ENCODE results near the gene PMEL.
"Not testable (repeated sequence)": the region's sequence is repeated elsewhere in the genome, so short reads cannot be mapped to it uniquely, and the experiment has no call there.

Gene PMEL

DNA sequence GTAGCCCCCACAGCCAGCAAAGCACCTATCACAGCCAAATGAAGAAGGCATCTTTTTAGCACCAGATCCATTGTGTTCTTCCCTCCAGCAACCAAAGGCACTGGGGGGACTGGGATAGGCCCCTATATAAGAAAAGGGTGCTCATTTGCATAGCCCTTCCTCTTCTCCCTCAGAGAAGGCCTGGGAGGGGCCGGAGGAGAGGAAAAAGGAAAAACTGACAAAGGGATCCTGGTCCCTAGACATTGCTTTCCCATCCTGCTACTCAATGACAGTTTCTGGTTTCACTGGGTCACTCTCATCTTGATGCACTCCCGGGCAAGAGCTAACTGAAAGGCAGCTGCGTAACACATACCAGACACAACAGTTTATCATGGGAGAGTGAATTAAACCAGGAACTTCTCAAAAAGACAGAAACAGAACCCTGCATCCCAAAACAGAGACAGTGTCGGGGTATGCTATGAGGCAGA lies at the start of gene PMEL:
Gene PMEL, minus strand, starts transcription at position 102 of the 467 bp plus-strand sequence. Its CDS starts 31 bp downstream, at position 71.
- DNase-seq (ENCODE audit: low read depth): no peak

DNA sequence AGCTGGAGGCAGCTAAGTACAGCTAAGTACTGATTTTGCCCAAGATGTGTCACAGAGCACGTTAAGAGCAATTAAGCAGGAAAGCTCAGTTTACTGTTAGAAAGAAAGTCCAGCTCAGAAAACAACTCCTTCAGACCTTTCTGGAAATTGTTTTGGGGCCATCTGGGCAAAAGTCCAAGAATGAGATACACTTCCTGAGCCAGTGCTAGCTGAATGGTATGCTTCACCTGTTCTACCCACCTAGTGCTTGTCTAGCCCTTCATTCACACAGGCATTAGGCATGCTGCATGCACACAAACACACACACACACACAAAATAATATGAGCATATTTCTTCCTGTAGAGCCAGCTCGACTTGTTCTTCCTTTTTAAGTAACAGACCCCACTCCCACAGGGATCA lies 48.4 kb upstream of the PMEL start:
- no peak for DNase-seq (ENCODE audit: low read depth)

DNA sequence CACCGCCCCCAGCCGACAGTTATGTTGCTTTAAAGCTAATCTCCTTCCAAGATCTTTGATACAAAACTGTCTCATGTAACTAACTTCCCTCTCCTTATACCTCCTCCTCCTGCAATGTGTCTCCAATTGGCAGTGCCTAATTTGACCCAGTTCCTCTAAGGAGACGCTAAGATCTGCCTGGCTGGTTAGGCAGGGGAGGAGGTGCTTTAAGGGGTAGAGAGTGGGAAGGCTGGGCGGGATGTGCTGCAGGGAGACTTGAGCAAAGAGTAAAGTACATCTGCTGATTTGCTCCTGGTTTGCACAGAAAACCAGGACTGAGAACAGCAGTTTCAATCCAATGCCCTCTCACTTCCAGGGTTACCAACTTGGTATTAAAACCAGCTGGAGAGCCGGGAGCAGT lies 47.6 kb upstream of the PMEL start:
- DNase-seq (ENCODE audit: low read depth): no peak

DNA sequence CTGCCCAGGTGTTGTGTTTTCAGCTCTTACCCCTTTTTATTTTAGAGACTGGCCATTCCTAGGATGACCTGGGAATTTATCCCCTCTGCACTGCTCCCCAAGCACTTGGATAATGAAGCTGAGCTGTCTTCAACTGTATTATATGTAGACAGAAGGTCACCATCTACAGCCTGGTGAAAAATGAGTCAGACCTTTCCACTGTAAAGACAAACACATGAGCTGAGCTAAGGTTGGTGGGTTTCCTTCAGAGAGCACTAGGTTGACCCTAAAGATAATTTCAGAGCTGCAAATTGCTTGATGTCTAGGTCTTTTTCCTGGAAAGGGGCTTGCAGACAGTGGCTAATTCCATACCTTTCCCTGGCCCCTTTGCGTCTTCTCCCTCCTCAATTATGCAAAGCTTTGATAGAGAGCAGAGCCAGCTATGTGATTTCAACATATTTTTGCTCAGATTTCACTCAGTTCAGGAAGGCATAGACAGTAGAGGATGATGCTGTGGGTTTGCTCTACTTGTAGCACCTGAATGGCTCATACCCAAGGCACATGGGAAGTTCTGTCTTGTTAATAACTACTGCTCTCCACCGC lies 45.8 kb upstream of the PMEL start:
- no peak for DNase-seq (ENCODE audit: low read depth)

DNA sequence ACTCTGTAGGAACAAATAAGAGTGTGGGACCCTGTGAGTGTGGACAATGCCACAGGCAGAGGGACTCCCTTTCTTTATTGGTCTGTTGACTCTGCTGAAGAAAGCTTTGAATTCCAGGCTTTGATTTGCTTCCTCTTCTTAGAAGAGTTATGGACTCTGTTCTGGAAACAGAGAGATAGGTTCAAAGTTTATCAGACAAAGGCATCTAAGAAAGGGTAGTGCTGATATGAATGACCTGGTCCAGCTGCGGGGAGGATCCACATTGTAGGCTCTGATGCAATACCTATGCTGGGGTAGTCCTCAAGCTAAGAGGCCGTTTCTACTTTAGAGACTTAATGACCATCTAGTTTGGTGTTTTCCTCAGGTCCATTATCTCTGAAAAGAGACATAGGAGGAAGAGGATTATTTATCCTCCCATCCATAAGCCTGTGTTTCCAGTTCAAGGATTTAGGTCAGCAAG lies 44.3 kb upstream of the PMEL start:
- no peak for DNase-seq (ENCODE audit: low read depth)

DNA sequence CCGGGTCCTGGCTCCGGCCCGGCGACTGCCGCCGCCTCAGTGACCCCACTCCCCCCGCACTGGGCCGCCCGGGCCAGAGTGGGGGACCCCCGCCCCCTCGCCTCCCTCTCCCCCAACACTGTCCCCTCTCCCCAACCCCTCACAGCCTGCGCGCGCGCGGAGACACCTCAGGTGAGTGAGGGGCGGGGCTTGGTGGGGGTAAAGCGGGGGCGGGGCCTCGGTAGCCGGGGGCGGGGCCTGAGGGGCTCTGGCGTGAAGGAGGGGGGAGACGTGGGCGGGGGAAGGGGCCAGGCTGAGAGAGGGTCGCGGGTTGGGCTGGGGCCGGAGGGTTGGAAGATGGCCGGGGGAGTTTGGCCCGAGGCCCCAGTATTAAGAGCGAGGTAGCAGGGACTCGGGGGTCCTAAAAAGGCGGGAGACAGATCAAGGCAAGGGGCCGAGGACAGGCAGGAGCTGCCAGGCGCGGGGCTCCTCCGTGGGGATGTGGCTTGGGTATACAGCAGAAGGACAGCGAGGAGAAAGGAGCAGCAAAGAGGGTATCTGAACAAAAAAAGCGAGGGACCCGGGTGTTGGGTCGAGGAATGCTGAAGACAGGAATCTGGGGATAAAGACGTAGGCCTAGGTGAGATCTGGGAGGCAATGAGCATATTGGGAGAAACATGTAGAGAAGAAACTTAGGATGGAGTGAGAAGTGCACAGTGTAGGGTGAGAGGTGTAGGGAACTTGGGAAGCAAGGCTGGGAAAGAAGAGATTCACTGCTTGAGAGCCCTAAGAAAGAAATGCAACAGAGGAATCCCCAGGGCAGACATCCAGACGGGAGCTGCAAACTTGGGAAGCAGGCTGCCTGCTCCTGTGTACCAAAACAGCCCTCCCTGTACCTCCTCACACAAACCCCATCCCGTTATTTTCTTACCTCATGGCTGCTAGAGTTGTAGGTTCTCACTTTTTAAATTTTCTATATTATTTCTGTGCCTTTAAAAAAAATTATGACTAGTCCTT lies 42.0 kb upstream of the PMEL start:
- peak; percentile 20 for DNase-seq (ENCODE audit: low read depth)

DNA sequence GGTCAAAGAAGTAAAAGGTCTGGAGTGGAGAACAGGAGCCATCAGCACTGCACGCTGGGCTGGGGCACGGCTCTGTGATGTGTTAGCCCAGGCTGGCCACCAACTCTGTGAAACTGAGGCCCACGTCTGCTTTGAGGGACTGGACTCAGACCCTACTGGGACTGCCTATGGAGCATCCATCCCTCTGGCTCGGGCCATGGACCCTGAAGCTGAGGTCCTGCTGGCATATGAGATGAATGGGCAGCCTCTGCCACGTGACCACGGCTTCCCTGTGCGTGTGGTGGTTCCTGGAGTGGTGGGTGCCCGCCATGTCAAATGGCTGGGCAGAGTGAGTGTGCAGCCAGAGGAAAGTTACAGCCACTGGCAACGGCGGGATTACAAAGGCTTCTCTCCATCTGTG lies 38.4 kb upstream of the PMEL start:
- no peak for DNase-seq (ENCODE audit: low read depth)

DNA sequence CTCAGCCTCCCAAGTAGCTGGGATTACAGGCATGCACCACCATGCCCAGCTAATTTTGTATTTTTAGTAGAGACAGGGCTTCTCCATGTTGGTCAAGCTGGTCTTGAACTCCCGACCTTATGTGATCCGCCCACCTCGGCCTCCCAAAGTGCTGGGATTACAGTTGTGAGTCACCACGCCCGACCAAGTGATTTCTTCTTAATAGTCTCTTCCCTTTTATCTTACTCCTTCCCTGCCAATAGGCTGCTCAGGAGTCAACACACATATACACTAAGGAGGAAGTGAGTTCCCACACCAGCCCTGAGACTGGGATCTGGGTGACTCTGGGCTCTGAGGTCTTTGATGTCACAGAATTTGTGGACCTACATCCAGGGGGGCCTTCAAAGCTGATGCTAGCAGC lies 37.5 kb upstream of the PMEL start:
- not testable (repeated sequence) for DNase-seq (ENCODE audit: low read depth)

DNA sequence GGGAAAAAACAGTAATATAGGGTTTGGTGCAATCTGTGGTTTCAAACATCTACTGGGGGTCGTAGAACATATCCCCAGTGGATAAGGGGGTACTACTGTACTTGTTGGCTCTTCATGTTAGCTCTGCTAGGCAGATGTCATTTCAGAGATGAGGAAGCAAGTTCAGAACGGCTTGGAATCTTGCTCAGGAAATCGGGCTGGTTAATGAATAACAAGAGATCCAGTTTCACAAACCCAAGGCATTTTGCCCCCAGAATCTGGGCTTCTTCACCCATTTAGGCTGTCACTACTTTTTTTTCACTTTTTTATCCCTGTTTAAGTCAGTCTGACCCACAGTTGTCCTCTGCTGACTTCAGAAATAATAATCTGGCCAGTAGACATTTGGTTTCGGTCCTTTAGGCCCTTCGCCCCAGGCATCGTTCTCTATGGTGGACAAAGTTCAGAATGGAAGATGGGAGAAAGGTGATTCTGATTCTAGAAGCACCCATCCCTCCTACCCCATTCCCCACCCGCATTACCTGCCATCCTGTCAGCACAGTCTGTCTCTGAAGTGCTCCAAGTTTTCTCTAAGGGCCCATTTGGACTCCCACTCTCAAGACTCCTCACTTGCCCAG lies 35.8 kb upstream of the PMEL start:
- no peak for DNase-seq (ENCODE audit: low read depth)

DNA sequence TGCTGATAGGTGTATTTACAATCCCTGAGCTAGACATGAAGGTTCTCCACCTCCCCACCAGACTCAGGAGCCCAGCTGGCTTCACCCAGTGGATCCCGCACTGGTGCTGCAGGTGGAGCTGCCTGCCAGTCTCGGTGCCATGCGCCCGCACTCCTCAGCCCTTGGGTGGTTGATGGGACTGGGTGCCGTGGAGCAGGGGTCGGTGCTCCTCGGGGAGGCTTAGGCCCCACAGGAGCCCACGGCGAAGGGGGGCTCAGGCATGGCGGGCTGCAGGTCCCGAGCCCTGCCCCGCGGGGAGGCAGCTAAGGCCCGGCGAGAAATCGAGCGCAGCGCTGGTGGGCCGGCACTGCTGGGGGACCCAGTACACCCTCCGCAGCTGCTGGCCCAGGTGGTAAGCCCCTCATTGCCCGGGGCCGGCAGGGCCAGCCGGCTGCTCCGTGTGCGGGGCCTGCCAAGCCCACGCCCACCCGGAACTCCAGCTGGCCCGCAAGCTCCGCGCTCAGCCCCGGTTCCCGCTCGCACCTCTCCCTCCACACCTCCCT lies 34.2 kb upstream of the PMEL start:
- not testable (repeated sequence) for DNase-seq (ENCODE audit: low read depth)

DNA sequence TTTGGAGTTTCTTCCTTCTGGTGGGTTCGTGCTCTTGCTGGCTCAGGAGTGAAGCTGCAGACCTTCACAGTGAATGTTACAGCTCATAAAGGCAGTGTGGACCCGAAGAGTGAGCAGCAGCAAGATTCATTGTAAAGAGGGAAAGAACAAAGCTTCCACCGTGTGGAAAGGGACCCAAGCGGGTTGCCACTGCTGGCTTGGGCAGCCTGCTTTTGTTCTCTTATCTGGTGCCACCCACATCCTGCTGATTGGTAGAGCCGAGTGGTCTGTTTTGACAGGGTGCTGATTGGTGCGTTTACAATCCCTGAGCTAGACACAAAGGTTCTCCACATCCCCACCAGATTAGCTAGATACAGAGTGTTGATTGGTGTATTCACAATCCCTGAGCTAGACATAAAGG lies 33.7 kb upstream of the PMEL start:
- DNase-seq (ENCODE audit: low read depth): not testable (repeated sequence)

DNA sequence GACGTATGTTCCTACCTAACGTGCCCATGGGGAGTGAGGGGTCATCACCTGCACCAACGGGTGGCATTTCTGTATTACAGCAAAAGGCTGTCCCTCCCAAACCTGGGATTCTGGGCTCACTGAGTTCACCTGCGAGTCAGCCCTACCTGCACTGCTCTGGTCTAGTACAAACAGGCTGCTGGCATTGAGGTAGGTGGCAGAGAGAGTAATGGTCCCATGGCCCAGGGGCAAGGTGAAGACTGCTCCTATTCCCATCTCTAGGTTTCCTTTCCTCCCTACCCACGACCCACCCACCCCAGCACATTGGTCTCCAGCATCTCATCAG lies 31.7 kb upstream of the PMEL start:
- no peak for DNase-seq (ENCODE audit: low read depth)

DNA sequence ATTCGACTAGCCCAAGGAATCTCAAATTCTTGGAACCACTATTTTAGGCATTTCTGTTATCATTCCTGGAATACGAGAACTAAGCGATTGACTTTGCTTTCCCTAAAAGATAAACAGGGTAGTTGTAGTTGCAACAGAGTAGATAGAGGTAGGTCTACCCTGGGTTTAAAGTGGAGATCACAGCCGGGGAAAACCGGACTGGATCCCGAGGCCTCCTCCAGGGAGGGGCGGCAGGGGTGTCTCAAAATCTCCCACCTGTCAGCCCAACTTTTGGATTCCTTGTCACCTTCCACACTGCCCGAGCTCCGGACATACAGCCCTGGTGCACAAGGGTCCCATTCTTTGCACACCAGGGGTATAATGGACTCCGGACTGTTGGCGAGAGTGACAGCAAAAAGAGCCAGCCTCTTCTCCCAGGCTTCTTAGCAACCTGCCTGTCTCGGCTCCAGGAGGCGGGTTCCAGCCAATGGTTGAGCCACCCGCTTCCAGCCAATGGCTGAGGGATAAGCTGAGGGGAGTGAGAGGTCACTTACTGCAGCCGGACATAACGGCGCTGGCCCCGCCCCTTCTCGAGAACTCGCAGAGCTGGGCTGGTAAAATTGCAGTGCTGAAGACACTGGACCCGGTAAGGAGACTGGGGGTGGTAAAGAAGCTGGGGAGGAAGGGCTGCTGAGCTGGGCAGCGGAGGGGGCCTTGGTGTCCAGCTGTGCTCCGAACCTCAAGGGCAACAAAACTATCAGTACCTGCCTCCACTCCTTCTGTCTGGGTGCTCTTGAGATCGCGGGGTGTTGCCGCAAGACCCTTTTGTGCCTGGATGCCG lies 31.1 kb upstream of the PMEL start, which contains the start of gene SUOX:
Gene SUOX, plus strand, starts transcription at position 562 of the 820 bp plus-strand sequence. CDS start 4,946 bp downstream, outside the sequence.
- peak; percentile 97 for DNase-seq (ENCODE audit: low read depth)

DNA sequence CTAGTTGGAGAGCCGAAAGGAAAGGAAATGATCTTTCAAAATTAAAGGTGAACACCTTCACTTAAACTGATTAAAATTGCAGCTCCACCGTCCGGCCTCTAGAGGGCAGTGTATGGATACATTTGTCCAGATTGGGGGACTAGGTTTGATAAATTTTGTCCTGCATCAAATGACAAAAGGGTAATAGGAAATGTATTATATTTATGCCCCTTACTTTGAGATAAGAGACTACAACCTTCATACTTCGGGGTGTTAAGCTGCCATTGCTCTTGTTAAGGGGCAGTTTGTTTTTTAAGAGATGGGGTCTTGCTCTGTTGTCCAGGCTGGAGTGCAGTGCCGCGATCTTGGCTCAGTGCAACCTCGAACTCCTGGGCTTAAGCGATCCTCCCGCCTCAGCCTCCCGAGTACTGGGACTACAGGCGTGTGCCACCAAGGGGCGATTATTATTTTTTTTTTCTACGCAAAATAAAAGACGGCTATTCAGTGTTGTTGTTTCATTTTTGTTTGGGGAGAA lies 30.4 kb upstream of the PMEL start:
- DNase-seq (ENCODE audit: low read depth): peak; percentile 40

DNA sequence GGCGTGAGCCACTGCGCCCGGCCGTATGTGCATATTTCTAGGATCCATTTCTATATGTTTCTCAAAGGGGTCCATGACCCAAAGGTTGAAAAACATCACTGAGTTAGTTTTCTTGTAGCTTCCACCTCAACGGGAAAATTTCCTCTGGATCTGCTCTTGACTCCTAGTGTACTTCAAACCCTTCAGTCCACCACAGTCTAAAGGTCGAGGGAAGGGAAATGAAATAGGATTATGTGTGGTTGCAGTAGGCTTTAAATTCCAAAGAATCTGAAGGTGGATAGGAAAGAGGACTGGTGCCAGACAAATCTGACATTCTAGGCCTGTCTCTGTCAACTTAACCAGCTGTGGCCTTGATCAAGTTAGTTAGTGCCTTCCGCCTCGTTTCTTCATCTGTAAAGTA lies 29.5 kb upstream of the PMEL start:
- no peak for DNase-seq (ENCODE audit: low read depth)

DNA sequence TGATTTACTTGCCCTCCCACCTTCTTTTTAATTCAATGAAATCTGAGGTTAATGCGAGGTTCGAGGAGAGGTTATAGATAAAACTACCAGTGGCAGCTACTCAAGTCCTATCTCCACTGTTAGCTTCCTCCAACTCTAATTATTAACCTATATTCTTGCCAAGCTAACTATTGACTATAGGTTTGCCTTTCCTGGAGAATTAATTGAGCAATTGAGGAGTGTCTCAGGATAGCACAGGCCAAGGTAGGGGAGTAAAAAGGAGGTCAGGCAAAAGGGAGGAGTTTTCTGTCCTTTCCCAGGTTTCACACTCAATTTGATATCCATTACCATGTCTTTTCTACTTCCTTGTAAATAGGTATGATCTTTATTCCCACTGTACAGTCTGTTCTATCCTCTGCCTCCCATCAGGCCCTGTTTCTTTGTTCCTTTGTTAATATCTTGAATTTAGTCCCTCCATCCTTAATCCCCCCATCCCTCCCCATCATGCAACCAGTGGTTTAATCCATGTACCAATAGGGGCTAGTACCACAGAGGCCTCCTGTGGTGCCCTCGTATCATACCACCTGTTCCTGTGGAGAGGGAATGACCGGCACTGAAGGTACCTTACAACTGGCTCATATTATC lies 27.5 kb upstream of the PMEL start:
- DNase-seq (ENCODE audit: low read depth): no peak

DNA sequence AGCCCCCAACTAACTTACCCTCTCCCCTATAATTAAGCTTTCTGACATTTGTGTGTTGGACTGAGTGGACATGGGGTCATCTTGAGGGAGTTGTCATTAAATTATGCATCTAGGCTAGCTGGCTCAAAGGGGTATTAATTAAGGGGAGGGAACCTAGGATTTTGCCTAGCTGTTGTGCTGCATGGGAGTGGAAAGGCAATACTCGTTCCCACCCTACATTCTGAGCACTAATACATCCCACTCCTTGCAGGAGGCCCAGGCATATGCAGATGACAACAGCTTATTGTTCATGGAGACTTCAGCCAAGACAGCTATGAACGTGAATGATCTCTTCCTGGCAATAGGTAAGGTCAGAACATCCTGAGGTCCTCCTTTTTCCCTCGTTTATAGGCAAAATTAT lies 25.3 kb upstream of the PMEL start:
- DNase-seq (ENCODE audit: low read depth): no peak

DNA sequence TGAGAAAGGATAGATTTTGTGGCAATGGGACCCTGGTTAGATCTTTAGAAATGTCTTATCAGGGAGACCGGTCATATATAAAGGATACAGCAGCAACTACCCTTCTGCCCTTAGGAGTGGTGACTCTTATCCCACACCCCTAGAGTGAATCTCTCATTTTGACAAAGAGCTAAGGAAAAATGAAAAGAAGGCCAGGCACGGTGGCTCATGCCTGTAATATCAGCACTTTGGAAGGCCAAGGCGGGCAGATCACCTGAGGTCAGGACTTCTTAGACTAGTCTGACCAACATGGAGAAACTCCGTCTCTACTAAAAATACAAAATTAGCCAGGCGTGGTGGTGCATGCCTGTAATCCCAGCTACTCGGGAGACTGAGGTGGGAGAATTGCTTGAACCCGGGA lies 20.1 kb upstream of the PMEL start:
- DNase-seq (ENCODE audit: low read depth): not testable (repeated sequence)

DNA sequence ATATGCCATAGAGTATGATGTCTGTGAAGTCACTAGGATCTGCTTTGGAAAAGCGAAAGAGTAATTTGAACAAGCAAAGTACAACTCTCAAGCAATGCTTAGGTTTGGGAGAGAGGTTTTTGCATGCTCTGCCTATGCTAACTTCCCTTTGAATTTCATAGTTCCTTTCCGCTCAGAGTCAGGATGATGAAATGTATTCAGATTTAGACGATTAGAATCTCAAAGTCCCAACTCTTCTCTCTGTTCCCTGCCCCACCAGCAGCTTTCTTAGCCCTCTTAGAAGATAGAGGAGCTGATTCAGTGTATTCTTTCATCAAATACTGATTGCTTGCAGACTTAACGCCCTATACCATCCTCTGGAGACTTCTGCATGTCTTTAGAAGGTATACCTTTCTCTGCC lies 19.5 kb upstream of the PMEL start:
- DNase-seq (ENCODE audit: low read depth): no peak

DNA sequence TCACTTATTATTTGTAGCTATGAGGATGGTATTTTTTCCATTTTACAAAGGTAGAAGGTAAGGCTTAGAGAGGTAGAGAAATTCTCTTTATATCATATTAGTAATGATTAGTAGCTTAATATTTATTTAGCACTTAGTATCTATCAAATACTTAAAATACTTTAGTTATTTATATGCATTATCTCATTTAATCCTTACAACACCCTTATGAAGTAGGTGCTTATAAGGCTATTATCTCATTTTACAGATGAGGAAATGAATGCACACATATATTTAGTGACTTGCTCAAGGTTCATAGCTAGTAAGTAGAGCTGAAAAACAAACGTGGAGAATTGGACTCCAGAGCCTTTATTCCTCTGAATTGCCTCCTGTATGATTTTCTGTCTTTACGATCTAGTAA lies 19.0 kb upstream of the PMEL start:
- no peak for DNase-seq (ENCODE audit: low read depth)
